GM21526 (cell line): ENCODE data around the gene PHYKPL.
"Not testable (repeated sequence)": the region's sequence is repeated elsewhere in the genome, so short reads cannot be mapped to it uniquely, and the experiment has no call there.

Experiments
- ATAC-seq: cut with Tn5 transposase; IDR thresholded peaks from one replicate; pipeline ENCODE4 v1.9.1; 2021; ENCODE audit warnings: moderate library complexity; ENCODE audit not compliant: unreplicated experiment, low FRiP score

PHYKPL gene

GRCh38 chr5:178266581-178266980 is 34.0 kb upstream of the PHYKPL start:
- no peak for ATAC-seq

GRCh38 chr5:178265746-178266145 is 33.1 kb upstream of the PHYKPL start:
- no peak for ATAC-seq

GRCh38 chr5:178264044-178264443 is 31.4 kb upstream of the PHYKPL start:
- ATAC-seq, result no peak

GRCh38 chr5:178261666-178262600 is 29.3 kb upstream of the PHYKPL start:
- no peak for ATAC-seq

GRCh38 chr5:178259623-178260536 is 27.3 kb upstream of the PHYKPL start:
- ATAC-seq, result no peak

GRCh38 chr5:178257650-178258049 is 25.0 kb upstream of the PHYKPL start:
- no peak for ATAC-seq

GRCh38 chr5:178256746-178257145 is 24.1 kb upstream of the PHYKPL start:
- ATAC-seq, result no peak

- ATAC-seq, result not testable (repeated sequence)
These were observed 21.0 kb upstream of the PHYKPL start for GRCh38 chr5:178253632-178254031.

- no peak for ATAC-seq
These were observed 19.7 kb upstream of the PHYKPL start for GRCh38 chr5:178252258-178252657.

- ATAC-seq, result no peak
These were observed 17.7 kb upstream of the PHYKPL start for GRCh38 chr5:178250263-178250662.

GRCh38 chr5:178249191-178249989 is 16.8 kb upstream of the PHYKPL start:
- ATAC-seq, result no peak

- ATAC-seq, result no peak
These were observed 16.1 kb upstream of the PHYKPL start for GRCh38 chr5:178248750-178249149.

GRCh38 chr5:178247481-178248456 is 15.2 kb upstream of the PHYKPL start:
- ATAC-seq, result no peak

- peak; percentile 39 for ATAC-seq
These were observed 14.2 kb upstream of the PHYKPL start for GRCh38 chr5:178246624-178247279.

- ATAC-seq, result no peak
These were observed 12.8 kb upstream of the PHYKPL start for GRCh38 chr5:178245389-178245788.

GRCh38 chr5:178244576-178244975 is 12.0 kb upstream of the PHYKPL start:
- ATAC-seq, result no peak

GRCh38 chr5:178242416-178242815 is 9.8 kb upstream of the PHYKPL start:
- ATAC-seq, result no peak

GRCh38 chr5:178241688-178242231 is 9.2 kb upstream of the PHYKPL start:
- ATAC-seq, result no peak
